Body of pancreas (tissue), 4 donors: ENCODE data around the gene GALNTL6. TPM values are rescaled to one million over a fixed set of nuclear protein-coding genes. Genes with fewer than 3 reads are reported as not detected.

Experiments used
- ATAC-seq: fragments of 150-250 bp; one replicate; pipeline ENCODE4 v1.9.1; 2016
- DNase-seq, 4 donors: peaks; one replicate each; pipeline ENCODE4 v3.0.0-alpha.2; 2019
- H3K27ac ChIP-seq, 4 donors: fragments of 200-600 bp; sonication (generic); 1 replicate in 3 of 4; 2 replicates in 1 of 4; pipeline versions ENCODE4 v1.5.1 to v1.6.1; 2016 to 2019; ENCODE audit warnings: mild to moderate bottlenecking in 1 of 4, mixed read lengths in 1 of 4, moderate library complexity in 1 of 4
- H3K27me3 ChIP-seq, 2 donors: fragments of 200-600 bp; sonication (generic); one replicate each; pipeline ENCODE4 v1.6.0; 2016; ENCODE audit warnings: mild to moderate bottlenecking in 1 of 2
- H3K36me3 ChIP-seq, 2 donors: fragments of 200-600 bp; sonication (generic); replicated peaks in 1 of 2; 2 replicates each; pipeline ENCODE4 v1.5.1; 2016; ENCODE audit warnings: low read depth in 2 of 2; ENCODE audit not compliant: insufficient read depth in 1 of 2
- H3K4me1 ChIP-seq: fragments of 200-600 bp; sonication (generic); one replicate; pipeline ENCODE4 v1.6.0; 2016
- H3K4me3 ChIP-seq, 2 donors: fragments of 200-600 bp; sonication (generic); 1 replicate in 1 of 2; 2 replicates in 1 of 2; pipeline ENCODE4 v1.5.1; 2016 to 2019
- H3K9me3 ChIP-seq, 3 donors: fragments of 200-600 bp; sonication (generic); 1 replicate in 2 of 3; 2 replicates in 1 of 3; pipeline ENCODE4 v1.5.1; 2016
- CTCF ChIP-seq, 7 experiments: fragments of 450-650 bp in 4 of 7; fragments of 200-600 bp in 3 of 7; sonication (generic) in 3 of 7; IDR thresholded peaks; one replicate each; pipeline ENCODE4 v1.5.1; 2016 to 2019; ENCODE audit warnings: antibody characterized with exemption in 7 of 7
- POLR2A ChIP-seq, 3 donors: fragments of 450-650 bp; IDR thresholded peaks; one replicate each; pipeline ENCODE4 v1.6.1; 2016; ENCODE audit warnings: antibody characterized with exemption in 3 of 3, mild to moderate bottlenecking in 2 of 3
- WGBS, 2 donors: methylation state at CpG; one replicate each; pipeline ENCODE4 v1.1.5; 2017; 5-methylcytosine and 5-hydroxymethylcytosine counted together
- intact Hi-C: fragments of 100-400 bp; cut with DNase I; formaldehyde crosslinking; loops from one replicate; pipeline ENCODE4 v1.15.1; 2023
- total RNA-seq, 2 donors: library from RNA; depleted of rRNA; stranded (reverse); fragments of >200 nt; gene quantifications; one replicate each; pipeline ENCODE4 v1.1.0, GENCODE V29; 2016

GALNTL6 gene
- total RNA-seq, 2 donors from 2014 or later = 0.26 TPM; not detected in 1

GRCh38 chr4:172163215-172163614 lies 350.0 kb downstream of the GALNTL6 start:
- Histone ChIP-seq H3K27me3 (no peaks in the 10 kb centered on the region), H3K27ac (no peak overlapping the region), H3K9me3 (no peaks in the 10 kb centered on the region), H3K36me3 (no peaks in the 10 kb centered on the region), H3K4me1 (no peaks in the 10 kb centered on the region), H3K4me3 (no peak overlapping the region)
- intact Hi-C loops = no loop called here
- no peak for TF ChIP-seq POLR2A (IDR thresholded peaks at IDR 0.05)
- no peak for TF ChIP-seq CTCF (IDR thresholded peaks at IDR 0.05)
- ATAC-seq = no peak
- WGBS, 2 donors = 26 to 27% methylated on average over 2 of the region's 2 CpGs
- no peak for DNase-seq

GRCh38 chr4:172168888-172169287 lies 355.7 kb downstream of the GALNTL6 start:
- 46 to 53% methylated on average over 2 of the region's 2 CpGs for WGBS, 2 donors
- Histone ChIP-seq H3K9me3 (no peaks in the 10 kb centered on the region), H3K27ac (no peak overlapping the region), H3K4me1 (no peaks in the 10 kb centered on the region), H3K4me3 (no peak overlapping the region), H3K36me3 (no peaks in the 10 kb centered on the region), H3K27me3 (no peaks in the 10 kb centered on the region)
- TF ChIP-seq POLR2A (IDR thresholded peaks at IDR 0.05) = no peak
- no peak for TF ChIP-seq CTCF (IDR thresholded peaks at IDR 0.05)
- DNase-seq (no peak), ATAC-seq (no peak)
- intact Hi-C loops = no loop called here

DNA sequence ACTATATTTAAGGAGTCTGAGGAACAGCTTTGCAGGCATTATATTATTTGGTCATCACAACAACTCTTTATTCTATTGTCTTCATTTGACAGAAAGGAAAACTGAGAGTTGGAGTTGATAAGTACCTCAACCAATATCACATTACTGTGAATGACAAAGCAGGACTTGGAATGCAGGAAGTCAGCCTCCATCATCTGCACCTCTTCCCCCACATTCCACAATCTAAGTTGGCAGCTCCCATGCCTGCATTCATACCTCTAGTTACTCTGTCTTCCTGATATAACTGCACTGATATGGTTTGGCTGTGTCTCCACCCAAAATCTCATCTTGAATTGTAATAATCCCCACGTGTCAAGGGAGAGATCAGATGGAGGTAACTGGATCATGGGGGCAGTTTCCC lies 356.7 kb downstream of the GALNTL6 start:
- no peak for ATAC-seq
- Histone ChIP-seq H3K36me3 (no peaks in the 10 kb centered on the region), H3K9me3 (no peaks in the 10 kb centered on the region), H3K4me3 (no peak overlapping the region), H3K27ac (no peak overlapping the region), H3K27me3 (no peaks in the 10 kb centered on the region), H3K4me1 (no peaks in the 10 kb centered on the region)
- 40 to 50% methylated on average over 1 of the region's 1 CpG for WGBS, 2 donors
- TF ChIP-seq POLR2A (IDR thresholded peaks at IDR 0.05) (no peak), CTCF (IDR thresholded peaks at IDR 0.05) (no peak)
- intact Hi-C loops = no loop called here
- no peak for DNase-seq

DNA sequence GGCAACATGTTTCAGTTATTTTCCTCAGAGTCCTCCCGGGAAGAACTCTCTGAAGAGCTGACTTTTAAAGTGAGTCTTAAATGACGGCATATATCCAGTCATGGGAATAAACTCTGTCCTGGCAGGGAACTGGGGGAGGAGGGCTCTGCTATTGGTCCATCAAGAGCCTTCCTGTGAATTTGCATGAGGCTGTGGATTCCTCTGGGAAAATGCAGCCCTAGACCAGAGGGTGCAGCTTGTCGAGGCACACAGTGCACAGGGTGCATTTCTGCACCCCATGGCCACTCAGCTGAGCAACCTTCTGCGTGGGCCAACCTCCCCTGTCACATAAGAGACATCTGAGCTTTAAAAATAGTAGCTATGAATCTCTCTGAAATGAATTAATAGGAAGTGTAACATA lies 360.0 kb downstream of the GALNTL6 start:
- 51 to 54% methylated on average over 4 of the region's 4 CpGs for WGBS, 2 donors

More for the DNA sequence above, 360.0 kb downstream of the GALNTL6 start:
- Histone ChIP-seq H3K27ac (no peak overlapping the region), H3K36me3 (no peaks in the 10 kb centered on the region), H3K4me3 (no peak overlapping the region), H3K4me1 (no peaks in the 10 kb centered on the region), H3K9me3 (no peaks in the 10 kb centered on the region), H3K27me3 (no peaks in the 10 kb centered on the region)
- ATAC-seq (no peak), DNase-seq (no peak)
- intact Hi-C loops = no loop called here
- TF ChIP-seq CTCF (IDR thresholded peaks at IDR 0.05) (no peak), POLR2A (IDR thresholded peaks at IDR 0.05) (no peak)
